ENCODE data around the gene KCNG2. TPM values are rescaled to one million over a fixed set of nuclear protein-coding genes. Genes with fewer than 3 reads are reported as not detected.

The KCNG2 gene
- total RNA-seq, 1 donor from 2014 or later, result not detected

GRCh38 chr18:79903787-79904356 lies 106.1 kb downstream of the KCNG2 start:
- Mint-ChIP-seq H3K4me3 (ENCODE audit: low read depth) (no peak overlapping the region), H3K4me1 (ENCODE audit: low read depth) (no peaks in the 10 kb centered on the region), H3K27me3 (no peaks in the 10 kb centered on the region), H3K27ac (no peak overlapping the region), H3K9me3 (ENCODE audit: low read depth) (peaks cover 7% of the 10 kb centered on the region), H3K36me3 (ENCODE audit: insufficient read depth) (peaks cover 39% of the 10 kb centered on the region)
- no peak for TF ChIP-seq CTCF (IDR thresholded peaks at IDR 0.05; ENCODE audit: unreplicated experiment)
- no peak for DNase-seq (ENCODE audit: low spot score, unreplicated experiment)

DNA sequence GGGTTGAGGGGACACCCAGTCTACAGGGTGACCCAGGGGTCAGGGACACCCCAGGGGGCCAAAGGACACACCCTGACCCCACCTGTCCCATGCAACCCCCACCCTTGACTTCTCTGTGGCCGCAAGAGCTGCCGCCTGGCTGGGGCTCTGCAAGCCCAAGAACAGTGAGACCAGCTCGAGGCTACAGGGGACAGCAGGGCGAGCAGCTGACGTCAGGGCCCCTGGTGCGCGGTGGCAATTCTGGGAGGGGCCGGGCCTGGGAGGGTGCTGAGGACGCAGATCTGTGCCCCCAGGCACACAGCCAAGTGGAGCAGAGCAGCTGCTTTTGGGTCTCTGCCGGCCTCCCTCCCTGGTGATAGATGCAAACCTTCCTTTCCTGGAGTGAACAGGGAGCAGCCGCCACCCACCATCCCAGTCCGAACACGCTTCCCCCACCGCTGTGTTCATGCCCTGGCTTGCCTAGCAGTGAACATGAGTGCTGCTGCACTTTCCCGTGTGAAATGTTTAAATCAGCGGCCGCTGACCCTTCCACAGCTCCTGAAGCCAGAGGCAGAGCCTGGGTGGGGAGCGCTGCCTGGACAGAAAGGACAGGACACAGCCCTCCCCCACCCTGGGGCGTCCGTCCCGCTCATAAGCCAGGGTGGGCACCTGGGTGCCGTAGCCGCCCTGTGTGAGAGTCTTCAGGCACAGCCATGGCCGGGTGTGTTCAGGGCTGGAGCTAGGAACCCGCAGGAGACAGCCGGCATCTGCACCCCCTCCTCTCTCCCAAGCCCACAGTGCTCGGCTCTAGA lies 106.8 kb downstream of the KCNG2 start:
- Mint-ChIP-seq H3K36me3 (ENCODE audit: insufficient read depth) (peaks cover 43% of the 10 kb centered on the region), H3K4me3 (ENCODE audit: low read depth) (no peak overlapping the region), H3K27me3 (no peaks in the 10 kb centered on the region), H3K27ac (no peak overlapping the region), H3K4me1 (ENCODE audit: low read depth) (no peaks in the 10 kb centered on the region), H3K9me3 (ENCODE audit: low read depth) (peaks cover 9% of the 10 kb centered on the region)
- TF ChIP-seq CTCF (IDR thresholded peaks at IDR 0.05; ENCODE audit: unreplicated experiment), result no peak
- DNase-seq (ENCODE audit: low spot score, unreplicated experiment), result no peak

DNA sequence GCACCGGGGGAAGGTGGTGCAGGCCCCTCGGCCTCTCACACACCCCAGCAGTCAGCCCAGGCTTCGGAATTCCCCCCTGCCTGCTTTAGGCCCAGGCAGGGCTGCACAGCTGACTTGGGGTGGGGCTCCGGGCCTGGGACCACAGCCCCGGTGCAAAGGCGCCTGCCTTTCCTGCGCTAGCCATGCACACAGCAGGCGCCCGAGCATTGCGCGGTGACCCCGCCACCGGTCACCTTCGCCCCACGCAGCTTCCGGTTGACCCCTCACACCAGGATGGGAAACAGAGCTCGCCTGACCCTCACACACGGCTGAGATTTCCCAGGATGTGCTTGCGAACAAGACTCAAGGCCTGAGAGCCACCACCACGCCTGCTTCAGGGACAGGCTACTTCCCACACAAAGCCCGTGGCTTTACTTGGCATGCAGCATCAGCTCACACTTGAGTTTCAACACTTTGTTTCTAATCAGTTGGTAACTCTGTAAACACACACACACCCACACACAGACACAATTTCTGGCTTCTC lies 107.7 kb downstream of the KCNG2 start:
- no peak overlapping the region for H3K4me3 Mint-ChIP-seq (ENCODE audit: low read depth)
- no peak for TF ChIP-seq CTCF (IDR thresholded peaks at IDR 0.05; ENCODE audit: unreplicated experiment)
- DNase-seq (ENCODE audit: low spot score, unreplicated experiment), result no peak
- peaks cover 39% of the 10 kb centered on the region for H3K36me3 Mint-ChIP-seq (ENCODE audit: insufficient read depth)
- no peak overlapping the region for H3K27ac Mint-ChIP-seq
- H3K4me1 Mint-ChIP-seq (ENCODE audit: low read depth), result no peaks in the 10 kb centered on the region
- no peaks in the 10 kb centered on the region for H3K27me3 Mint-ChIP-seq
- peaks cover 9% of the 10 kb centered on the region for H3K9me3 Mint-ChIP-seq (ENCODE audit: low read depth)

DNA sequence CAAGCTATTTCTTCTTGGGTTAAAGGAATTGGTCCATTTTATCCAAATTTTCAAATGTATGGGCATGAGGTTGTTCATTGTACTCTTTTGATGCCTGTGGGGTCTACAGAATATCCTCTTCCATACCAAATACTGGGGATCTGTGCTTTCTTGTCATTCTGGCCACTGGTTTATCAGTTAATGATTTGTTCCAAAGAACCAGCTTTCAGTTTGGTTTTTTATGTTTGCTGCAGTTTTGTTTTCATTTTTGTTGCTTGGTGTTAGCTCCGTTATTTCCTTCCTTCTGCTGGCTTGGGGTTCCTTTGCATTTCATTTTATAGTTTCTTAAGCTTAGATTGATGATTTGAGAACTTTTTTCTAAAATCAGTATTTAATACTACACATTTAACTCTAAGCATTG lies 108.3 kb downstream of the KCNG2 start:
- TF ChIP-seq CTCF (IDR thresholded peaks at IDR 0.05; ENCODE audit: unreplicated experiment), result no peak
- H3K27me3 Mint-ChIP-seq, result no peaks in the 10 kb centered on the region
- no peak for DNase-seq (ENCODE audit: low spot score, unreplicated experiment)
- H3K4me1 Mint-ChIP-seq (ENCODE audit: low read depth), result no peaks in the 10 kb centered on the region
- peaks cover 9% of the 10 kb centered on the region for H3K9me3 Mint-ChIP-seq (ENCODE audit: low read depth)
- no peak overlapping the region for H3K4me3 Mint-ChIP-seq (ENCODE audit: low read depth)
- peaks cover 40% of the 10 kb centered on the region for H3K36me3 Mint-ChIP-seq (ENCODE audit: insufficient read depth)
- H3K27ac Mint-ChIP-seq, result no peak overlapping the region

GRCh38 chr18:79906706-79907105 lies 109.0 kb downstream of the KCNG2 start:
- peaks cover 36% of the 10 kb centered on the region for H3K36me3 Mint-ChIP-seq (ENCODE audit: insufficient read depth)
- peaks cover 7% of the 10 kb centered on the region for H3K9me3 Mint-ChIP-seq (ENCODE audit: low read depth)
- H3K4me1 Mint-ChIP-seq (ENCODE audit: low read depth), result no peaks in the 10 kb centered on the region
- no peak for DNase-seq (ENCODE audit: low spot score, unreplicated experiment)
- no peak for TF ChIP-seq CTCF (IDR thresholded peaks at IDR 0.05; ENCODE audit: unreplicated experiment)
- no peaks in the 10 kb centered on the region for H3K27me3 Mint-ChIP-seq
- no peak overlapping the region for H3K27ac Mint-ChIP-seq
- no peak overlapping the region for H3K4me3 Mint-ChIP-seq (ENCODE audit: low read depth)
